ENCODE data around the gene RGS6.
"Not testable (repeated sequence)": the region's sequence is repeated elsewhere in the genome, so short reads cannot be mapped to it uniquely, and the experiment has no call there.

Gene RGS6

DNA sequence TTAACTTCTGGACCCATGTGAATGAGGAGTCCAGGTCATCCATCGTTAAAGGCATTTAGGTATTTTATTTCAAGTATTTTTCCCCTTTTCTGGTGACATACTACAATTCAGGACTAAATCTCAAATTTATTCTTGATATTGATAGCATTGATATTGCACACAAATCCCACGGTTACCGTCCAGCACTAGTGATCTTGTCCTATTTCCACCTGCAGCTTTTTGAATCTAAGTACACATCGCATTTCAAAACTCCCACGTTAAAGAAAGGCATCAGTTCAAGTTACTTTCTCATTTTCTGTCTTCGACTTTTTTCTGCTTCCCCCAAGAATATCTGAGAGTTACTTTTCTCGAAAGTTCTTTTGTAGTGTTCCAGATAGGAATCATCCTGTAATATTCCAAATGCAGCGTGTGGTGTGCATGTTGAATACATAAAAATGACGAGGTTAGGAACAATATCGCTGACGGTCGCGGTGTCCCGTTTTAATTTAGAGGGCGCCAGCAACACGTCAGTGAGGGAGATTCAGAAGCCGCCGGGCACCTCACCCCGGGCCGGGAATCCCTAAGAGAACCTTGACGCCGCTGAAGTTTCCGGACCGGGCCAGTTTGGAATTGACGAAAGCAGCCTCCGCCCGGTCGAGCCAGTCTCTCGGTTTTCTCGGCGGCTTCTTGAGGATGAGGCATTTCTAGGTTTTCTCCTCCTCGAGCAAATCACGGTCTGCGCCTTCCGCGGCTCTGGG lies 569 bp upstream of the RGS6 start:
- Histone ChIP-seq H2AFZ (ENCODE audit: low read length) (no peak overlapping the region), H3K36me3 (ENCODE audit: insufficient read depth, low read length) (no peaks in the 10 kb centered on the region), H3F3A (ENCODE audit: insufficient read depth, low read length) (no peaks in the 10 kb centered on the region), H3K79me2 (ENCODE audit: insufficient read depth, low read length) (no peaks in the 10 kb centered on the region), H3K9me3 (ENCODE audit: low read length) (no peaks in the 10 kb centered on the region), H4K20me1 (ENCODE audit: insufficient read depth, low read length) (no peaks in the 10 kb centered on the region), H3K4me3 (ENCODE audit: low read depth, low read length, poor library complexity, severe bottlenecking) (no peak overlapping the region), H3K9me2 (ENCODE audit: low read depth, low read length) (no peaks in the 10 kb centered on the region), H3K9ac (ENCODE audit: low read length) (no peak overlapping the region), H3K27ac (ENCODE audit: low read depth, low read length, poor library complexity, severe bottlenecking) (no peak overlapping the region), H3K27me3 (ENCODE audit: insufficient read depth, low read length) (no peaks in the 10 kb centered on the region), H3K4me2 (ENCODE audit: low read length) (no peak overlapping the region), H3K4me1 (ENCODE audit: insufficient read depth, low read length, severe bottlenecking) (no peaks in the 10 kb centered on the region)
- TF ChIP-seq CTCF (IDR thresholded peaks at IDR 0.05; ENCODE audit: low read length) (no peak), EZH2 (IDR thresholded peaks at IDR 0.05; ENCODE audit: borderline replicate concordance, low read length) (no peak)

DNA sequence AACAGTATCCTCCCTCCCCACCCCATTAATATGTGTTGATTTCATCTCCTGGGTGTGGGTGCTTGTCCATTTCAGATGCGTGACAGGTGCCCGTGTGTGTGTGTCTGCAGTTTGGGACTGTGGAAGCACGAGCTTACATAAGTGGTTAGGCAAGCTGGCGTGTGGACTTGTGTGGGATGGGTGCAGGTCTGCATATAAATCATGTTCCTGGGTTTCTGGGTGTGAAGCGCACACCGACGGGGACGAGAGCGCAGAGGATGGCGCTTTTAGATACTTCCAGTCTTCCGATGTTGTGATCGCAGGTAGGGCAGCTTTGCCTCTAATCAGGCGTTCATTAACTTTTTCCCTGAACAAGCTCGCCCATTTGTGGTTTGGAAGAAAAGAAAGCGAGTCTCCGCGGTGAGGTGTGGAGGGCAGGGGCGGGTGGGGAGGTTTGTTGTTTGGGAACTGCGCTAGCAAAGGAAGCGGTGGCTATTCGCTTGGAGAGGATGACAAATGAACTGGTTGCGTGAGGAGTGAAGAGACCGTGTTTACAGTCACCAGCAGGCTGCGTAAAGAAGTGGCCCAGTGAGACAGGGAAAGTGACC lies 865 bp downstream of the RGS6 start:
- TF ChIP-seq EZH2 (IDR thresholded peaks at IDR 0.05; ENCODE audit: borderline replicate concordance, low read length) (no peak), CTCF (IDR thresholded peaks at IDR 0.05; ENCODE audit: low read length) (no peak)
- Histone ChIP-seq H4K20me1 (ENCODE audit: insufficient read depth, low read length) (no peaks in the 10 kb centered on the region), H3K79me2 (ENCODE audit: insufficient read depth, low read length) (no peaks in the 10 kb centered on the region), H3K4me1 (ENCODE audit: insufficient read depth, low read length, severe bottlenecking) (no peaks in the 10 kb centered on the region), H3K4me3 (ENCODE audit: low read depth, low read length, poor library complexity, severe bottlenecking) (no peak overlapping the region), H3K27me3 (ENCODE audit: insufficient read depth, low read length) (no peaks in the 10 kb centered on the region), H3K9ac (ENCODE audit: low read length) (no peak overlapping the region), H3K9me2 (ENCODE audit: low read depth, low read length) (no peaks in the 10 kb centered on the region), H2AFZ (ENCODE audit: low read length) (no peak overlapping the region), H3K27ac (ENCODE audit: low read depth, low read length, poor library complexity, severe bottlenecking) (no peak overlapping the region), H3K36me3 (ENCODE audit: insufficient read depth, low read length) (no peaks in the 10 kb centered on the region), H3F3A (ENCODE audit: insufficient read depth, low read length) (no peaks in the 10 kb centered on the region), H3K9me3 (ENCODE audit: low read length) (no peaks in the 10 kb centered on the region), H3K4me2 (ENCODE audit: low read length) (no peak overlapping the region)

GRCh38 chr14:71938273-71938672 lies 6.0 kb downstream of the RGS6 start:
- H3K27me3 ChIP-seq (ENCODE audit: insufficient read depth, low read length); H3K4me2 ChIP-seq (ENCODE audit: low read length); H3K36me3 ChIP-seq (ENCODE audit: insufficient read depth, low read length); H3K27ac ChIP-seq (ENCODE audit: low read depth, low read length, poor library complexity, severe bottlenecking); H3K79me2 ChIP-seq (ENCODE audit: insufficient read depth, low read length); H4K20me1 ChIP-seq (ENCODE audit: insufficient read depth, low read length); H3K4me3 ChIP-seq (ENCODE audit: low read depth, low read length, poor library complexity, severe bottlenecking); H3K9me3 ChIP-seq (ENCODE audit: low read length); H3K9me2 ChIP-seq (ENCODE audit: low read depth, low read length); H3K9ac ChIP-seq (ENCODE audit: low read length); H2AFZ ChIP-seq (ENCODE audit: low read length); H3K4me1 ChIP-seq (ENCODE audit: insufficient read depth, low read length, severe bottlenecking); H3F3A ChIP-seq (ENCODE audit: insufficient read depth, low read length): not testable (repeated sequence)

DNA sequence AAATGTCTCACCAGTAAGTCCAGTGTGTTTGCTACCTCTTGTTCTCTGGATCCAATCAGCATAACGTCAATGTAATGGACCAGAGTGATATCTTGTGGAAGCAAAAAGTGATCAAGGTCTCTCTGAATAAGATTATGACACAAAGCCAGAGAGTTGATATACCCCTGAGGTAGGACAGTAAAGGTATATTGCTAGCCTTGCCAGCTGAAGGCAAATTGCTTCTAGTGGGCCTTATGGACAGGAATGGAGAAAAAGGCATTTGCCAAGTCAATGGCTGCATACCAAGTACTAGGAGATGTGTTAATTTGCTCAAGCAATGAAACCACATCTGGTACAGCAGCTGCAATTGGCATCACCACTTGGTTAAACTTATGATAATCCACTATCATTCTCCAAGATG lies 7.1 kb downstream of the RGS6 start:
- H3K36me3 ChIP-seq (ENCODE audit: insufficient read depth, low read length); H3F3A ChIP-seq (ENCODE audit: insufficient read depth, low read length); H4K20me1 ChIP-seq (ENCODE audit: insufficient read depth, low read length); H3K27me3 ChIP-seq (ENCODE audit: insufficient read depth, low read length); H3K9me3 ChIP-seq (ENCODE audit: low read length); H3K4me3 ChIP-seq (ENCODE audit: low read depth, low read length, poor library complexity, severe bottlenecking); H2AFZ ChIP-seq (ENCODE audit: low read length); H3K27ac ChIP-seq (ENCODE audit: low read depth, low read length, poor library complexity, severe bottlenecking); H3K9ac ChIP-seq (ENCODE audit: low read length); H3K9me2 ChIP-seq (ENCODE audit: low read depth, low read length); H3K4me1 ChIP-seq (ENCODE audit: insufficient read depth, low read length, severe bottlenecking); H3K4me2 ChIP-seq (ENCODE audit: low read length); H3K79me2 ChIP-seq (ENCODE audit: insufficient read depth, low read length): not testable (repeated sequence)

DNA sequence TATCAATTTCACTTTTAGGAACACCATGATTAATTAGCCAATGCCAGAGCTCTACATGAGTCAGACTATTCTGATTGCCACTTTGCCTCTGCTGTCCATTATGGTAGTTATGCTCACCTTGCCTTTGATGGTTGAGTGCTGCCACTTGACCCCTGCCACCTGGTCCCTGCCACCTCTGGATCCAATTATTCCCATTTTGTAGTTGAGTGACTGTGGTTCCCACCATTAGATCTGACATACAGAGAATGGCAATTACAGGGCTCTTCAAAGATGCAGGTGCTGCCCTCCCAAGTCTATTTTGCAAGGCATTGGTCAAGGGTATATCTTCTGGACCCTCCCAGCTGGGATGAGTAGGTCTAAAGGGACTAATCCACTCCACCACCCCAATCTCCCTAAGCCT lies 8.3 kb downstream of the RGS6 start:
- not testable (repeated sequence) for H3K4me2 ChIP-seq (ENCODE audit: low read length); H2AFZ ChIP-seq (ENCODE audit: low read length); H4K20me1 ChIP-seq (ENCODE audit: insufficient read depth, low read length); H3F3A ChIP-seq (ENCODE audit: insufficient read depth, low read length); H3K9me3 ChIP-seq (ENCODE audit: low read length); H3K9ac ChIP-seq (ENCODE audit: low read length); H3K79me2 ChIP-seq (ENCODE audit: insufficient read depth, low read length); H3K4me3 ChIP-seq (ENCODE audit: low read depth, low read length, poor library complexity, severe bottlenecking); H3K27ac ChIP-seq (ENCODE audit: low read depth, low read length, poor library complexity, severe bottlenecking); H3K4me1 ChIP-seq (ENCODE audit: insufficient read depth, low read length, severe bottlenecking); H3K36me3 ChIP-seq (ENCODE audit: insufficient read depth, low read length); H3K9me2 ChIP-seq (ENCODE audit: low read depth, low read length); H3K27me3 ChIP-seq (ENCODE audit: insufficient read depth, low read length)

- H3K36me3 ChIP-seq (ENCODE audit: insufficient read depth, low read length); H3K9me2 ChIP-seq (ENCODE audit: low read depth, low read length); H3K27ac ChIP-seq (ENCODE audit: low read depth, low read length, poor library complexity, severe bottlenecking); H3K9ac ChIP-seq (ENCODE audit: low read length); H3K9me3 ChIP-seq (ENCODE audit: low read length); H2AFZ ChIP-seq (ENCODE audit: low read length); H3K4me2 ChIP-seq (ENCODE audit: low read length); H3K4me3 ChIP-seq (ENCODE audit: low read depth, low read length, poor library complexity, severe bottlenecking); H3K79me2 ChIP-seq (ENCODE audit: insufficient read depth, low read length); H3K4me1 ChIP-seq (ENCODE audit: insufficient read depth, low read length, severe bottlenecking); H3K27me3 ChIP-seq (ENCODE audit: insufficient read depth, low read length); H4K20me1 ChIP-seq (ENCODE audit: insufficient read depth, low read length); H3F3A ChIP-seq (ENCODE audit: insufficient read depth, low read length): not testable (repeated sequence)
Measured at GRCh38 chr14:71941616-71942015, 9.4 kb downstream of the RGS6 start.

All from OCI-LY1 (cell line).